Spleen (tissue), 11 donors: ENCODE results near the gene ARMC5. TPM values are rescaled to one million over a fixed set of nuclear protein-coding genes. Genes with fewer than 3 reads are reported as not detected.
"Not testable (repeated sequence)": the region's sequence is repeated elsewhere in the genome, so short reads cannot be mapped to it uniquely, and the experiment has no call there.

Experiments used
- DNase-seq: peaks from one replicate; pipeline ENCODE4 v3.0.0-alpha.2; 2020
- H3K27ac ChIP-seq, 8 donors: fragments of 200-600 bp; sonication (generic) in 7 of 8; 1 replicate in 4 of 8; 2 replicates in 4 of 8; pipeline versions ENCODE4 v1.5.0 to v1.8.0; 2016 to 2021; ENCODE audit warnings: inconsistent platforms in 4 of 8, mild to moderate bottlenecking in 4 of 8, moderate library complexity in 1 of 8
- H3K27me3 ChIP-seq, 7 donors: fragments of 200-600 bp; sonication (generic) in 6 of 7; replicated peaks in 1 of 7; 1 replicate in 4 of 7; 2 replicates in 3 of 7; pipeline versions ENCODE4 v1.5.0 to v1.8.0; 2016 to 2021; ENCODE audit warnings: inconsistent platforms in 3 of 7, mild to moderate bottlenecking in 1 of 7
- H3K36me3 ChIP-seq, 6 donors: fragments of 200-600 bp; sonication (generic) in 5 of 6; 1 replicate in 4 of 6; 2 replicates in 2 of 6; pipeline versions ENCODE4 v1.5.0 to v1.8.0; 2016 to 2021; ENCODE audit warnings: inconsistent platforms in 2 of 6
- H3K4me1 ChIP-seq, 6 donors: fragments of 200-600 bp; sonication (generic) in 5 of 6; 1 replicate in 3 of 6; 2 replicates in 3 of 6; pipeline versions ENCODE4 v1.5.0 to v1.8.0; 2016 to 2021; ENCODE audit warnings: inconsistent platforms in 3 of 6
- H3K4me3 ChIP-seq, 8 donors: fragments of 200-600 bp; sonication (generic) in 7 of 8; 1 replicate in 4 of 8; 2 replicates in 4 of 8; pipeline versions ENCODE4 v1.5.0 to v1.8.0; 2016 to 2021; ENCODE audit warnings: inconsistent platforms in 4 of 8, mild to moderate bottlenecking in 4 of 8, moderate library complexity in 2 of 8
- H3K9me3 ChIP-seq, 8 donors: fragments of 200-600 bp; sonication (generic) in 7 of 8; 1 replicate in 4 of 8; 2 replicates in 4 of 8; pipeline versions ENCODE4 v1.5.0 to v1.8.0; 2016 to 2021; ENCODE audit warnings: inconsistent platforms in 4 of 8
- POLR2A ChIP-seq, 3 donors: fragments of 450-650 bp; IDR thresholded peaks; one replicate each; pipeline ENCODE4 v1.5.1; 2017; ENCODE audit warnings: antibody characterized with exemption in 3 of 3, mild to moderate bottlenecking in 1 of 3
- POLR2AphosphoS5 ChIP-seq, 3 donors: sonication (generic); formaldehyde crosslinking; IDR thresholded peaks; one replicate each; pipeline ENCODE4 v1.5.1; 2017; ENCODE audit warnings: antibody characterized with exemption in 3 of 3
- WGBS, 5 donors: extraction: QIAGEN DNeasy Blood & Tissue Kit in 3 of 5; methylation state at CpG; one replicate each; pipeline versions ENCODE4 v1.1.5 to v1.1.7; 2013 to 2018; 5-methylcytosine and 5-hydroxymethylcytosine counted together
- intact Hi-C: fragments of 100-400 bp; cut with DNase I; formaldehyde crosslinking; loops from one replicate; pipeline ENCODE4 v1.15.0; 2023; ENCODE audit warnings: low total_unique reads
- polyA plus RNA-seq, 3 donors: library from polyadenylated mRNA; stranded (reverse); fragments of 200-250 nt; gene quantifications; one replicate each; pipeline ENCODE4 v1.2.1, GENCODE V29; 2013
- total RNA-seq, 7 donors: library from RNA; depleted of rRNA in 3 of 7; stranded (reverse); fragments of >200 nt in 3 of 7; fragmentation: NEBNext Ultra II Directional in 4 of 7; extraction: Animal tissue kit (Norgen Biotek cat#: 25700) in 4 of 7; gene quantifications; one replicate each; pipeline versions ENCODE4 v1.1.0 to v1.2.1, GENCODE V29; 2016 to 2021
- TF ChIP-seq, protein P1 (sequence below), 11 experiments: fragments of 200-600 bp in 7 of 11; fragments of 450-650 bp in 4 of 11; sonication (generic) in 4 of 11; IDR thresholded peaks in 8 of 11; conservative IDR thresholded peaks in 3 of 11; 1 replicate in 7 of 11; 2 replicates in 4 of 11; pipeline versions ENCODE4 v1.4.0 to v1.8.0; 2016 to 2021; ENCODE audit warnings: antibody characterized with exemption in 11 of 11, inconsistent platforms in 4 of 11, mild to moderate bottlenecking in 1 of 11
- donor health status: healthy with polysubstance abuse.
- donor health status: DM: no; HTN: no; CAD: no; lungs with moderate emphysema.
- donor health status: DM: no; HTN: no; CAD: no.
- donor health status: Bipolar disorder and iron deficiency.
- donor health status: healthy.
- donor health status: DM: no; HTN: no; CAD: no.
- donor health status: DM: yes; HTN: yes; CAD: no.

The ARMC5 gene
- total and polyA plus RNA-seq, 10 donors: 8.8 to 23.5 (median 11.8) TPM

DNA sequence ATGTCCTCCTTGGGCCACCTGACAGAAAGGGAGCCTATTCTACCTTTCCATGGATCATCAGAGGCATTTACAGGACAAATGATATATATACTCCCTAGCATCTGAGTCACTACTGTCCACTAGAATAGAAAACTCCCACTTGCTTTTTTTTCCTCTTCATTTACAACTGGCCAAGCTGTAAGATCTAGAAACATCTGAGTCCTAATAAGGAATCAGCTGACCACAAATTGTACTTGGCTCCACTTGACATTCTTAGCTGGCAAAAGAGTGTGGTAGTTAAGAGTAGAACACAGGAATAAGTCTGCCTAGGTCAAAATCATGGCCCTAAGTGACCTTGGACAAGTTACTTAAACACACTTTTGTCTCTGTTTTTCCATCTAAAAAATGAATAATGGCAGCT lies 43.7 kb downstream of the ARMC5 start:
- H3K9me3 ChIP-seq: no peaks in the 10 kb centered on the region
- TF ChIP-seq, protein P1, sequence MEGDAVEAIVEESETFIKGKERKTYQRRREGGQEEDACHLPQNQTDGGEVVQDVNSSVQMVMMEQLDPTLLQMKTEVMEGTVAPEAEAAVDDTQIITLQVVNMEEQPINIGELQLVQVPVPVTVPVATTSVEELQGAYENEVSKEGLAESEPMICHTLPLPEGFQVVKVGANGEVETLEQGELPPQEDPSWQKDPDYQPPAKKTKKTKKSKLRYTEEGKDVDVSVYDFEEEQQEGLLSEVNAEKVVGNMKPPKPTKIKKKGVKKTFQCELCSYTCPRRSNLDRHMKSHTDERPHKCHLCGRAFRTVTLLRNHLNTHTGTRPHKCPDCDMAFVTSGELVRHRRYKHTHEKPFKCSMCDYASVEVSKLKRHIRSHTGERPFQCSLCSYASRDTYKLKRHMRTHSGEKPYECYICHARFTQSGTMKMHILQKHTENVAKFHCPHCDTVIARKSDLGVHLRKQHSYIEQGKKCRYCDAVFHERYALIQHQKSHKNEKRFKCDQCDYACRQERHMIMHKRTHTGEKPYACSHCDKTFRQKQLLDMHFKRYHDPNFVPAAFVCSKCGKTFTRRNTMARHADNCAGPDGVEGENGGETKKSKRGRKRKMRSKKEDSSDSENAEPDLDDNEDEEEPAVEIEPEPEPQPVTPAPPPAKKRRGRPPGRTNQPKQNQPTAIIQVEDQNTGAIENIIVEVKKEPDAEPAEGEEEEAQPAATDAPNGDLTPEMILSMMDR (IDR thresholded peaks at IDR 0.05 in 8 of 11, conservative IDR thresholded peaks at IDR 0.05 in 3 of 11): no peak
- TF ChIP-seq POLR2AphosphoS5 (IDR thresholded peaks at IDR 0.05) (no peak), POLR2A (IDR thresholded peaks at IDR 0.05) (no peak)
- no peak for DNase-seq
- no peak overlapping the region for H3K27ac ChIP-seq
- peaks cover 0 to 43% (median 20%) of the 10 kb centered on the region in 6 donors for H3K36me3 ChIP-seq
- H3K4me3 ChIP-seq: no peak overlapping the region
- H3K27me3 ChIP-seq: no peaks in the 10 kb centered on the region
- peaks cover 22 to 54% (median 44%) of the 10 kb centered on the region in 6 donors for H3K4me1 ChIP-seq
- intact Hi-C loops: no loop called here

DNA sequence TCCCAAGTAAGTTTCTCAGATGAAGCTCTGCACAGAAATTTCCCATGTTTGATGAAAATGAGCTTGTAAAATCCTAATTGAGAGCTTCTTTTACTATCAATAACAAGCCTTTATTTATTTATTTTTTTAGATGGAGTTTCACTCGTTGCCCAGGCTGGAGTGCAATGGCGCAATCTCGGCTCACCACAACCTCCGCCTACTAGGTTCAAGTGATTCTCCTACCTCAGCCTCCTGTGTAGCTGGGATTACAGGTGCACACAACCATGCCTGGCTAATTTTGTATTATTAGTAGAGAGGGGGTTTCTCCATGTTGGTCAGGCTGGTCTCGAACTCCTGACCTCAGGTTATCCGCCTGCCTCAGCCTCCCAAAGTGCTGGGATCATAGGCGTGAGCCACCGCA lies 44.3 kb downstream of the ARMC5 start:
- H3K36me3 ChIP-seq: peaks cover 0 to 38% (median 14%) of the 10 kb centered on the region in 6 donors
- H3K27ac ChIP-seq, intact Hi-C loops, H3K4me3 ChIP-seq, DNase-seq, H3K27me3 ChIP-seq, H3K9me3 ChIP-seq: not testable (repeated sequence)
- H3K4me1 ChIP-seq: peaks cover 22 to 56% (median 44%) of the 10 kb centered on the region in 6 donors
- WGBS, 5 donors: 83 to 93% (median 88%) methylated on average over 8 of the region's 8 CpGs

DNA sequence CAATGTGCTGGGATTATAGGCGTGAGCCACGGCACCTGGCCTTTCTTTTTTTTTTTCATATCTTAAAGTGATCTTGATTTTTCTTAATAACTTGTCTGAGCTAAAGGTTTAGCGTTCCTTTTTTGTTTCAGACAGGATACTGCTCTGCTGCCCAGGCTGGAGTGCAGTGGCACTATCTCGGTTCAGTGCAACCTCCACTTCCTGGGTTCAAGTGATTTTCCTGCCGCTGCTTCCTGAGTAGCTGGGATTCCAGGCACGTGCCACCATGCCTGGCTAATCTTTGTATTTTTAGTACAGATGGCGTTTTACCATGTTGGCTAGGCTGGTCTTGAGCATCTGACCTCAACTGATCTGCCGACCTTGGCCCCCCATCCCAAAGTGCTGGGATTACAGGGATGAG lies 44.9 kb downstream of the ARMC5 start:
- Histone ChIP-seq H3K27ac (peak overlapping the region in 4 of 8 donors; percentile 1 to 23 (median 13)), H3K4me1 (peaks cover 22 to 62% (median 50%) of the 10 kb centered on the region in 6 donors), H3K36me3 (peaks cover 0 to 32% (median 8%) of the 10 kb centered on the region in 6 donors), H3K4me3 (no peak overlapping the region), H3K27me3 (no peaks in the 10 kb centered on the region), H3K9me3 (no peaks in the 10 kb centered on the region)
- TF ChIP-seq POLR2A (IDR thresholded peaks at IDR 0.05): no peak
- peak in 2 of 3 donors; percentile 74 to 81 for TF ChIP-seq POLR2AphosphoS5 (IDR thresholded peaks at IDR 0.05)
- WGBS, 5 donors: 32 to 46% (median 42%) methylated on average over 8 of the region's 8 CpGs
- DNase-seq: no peak
- intact Hi-C loops: no loop called here

DNA sequence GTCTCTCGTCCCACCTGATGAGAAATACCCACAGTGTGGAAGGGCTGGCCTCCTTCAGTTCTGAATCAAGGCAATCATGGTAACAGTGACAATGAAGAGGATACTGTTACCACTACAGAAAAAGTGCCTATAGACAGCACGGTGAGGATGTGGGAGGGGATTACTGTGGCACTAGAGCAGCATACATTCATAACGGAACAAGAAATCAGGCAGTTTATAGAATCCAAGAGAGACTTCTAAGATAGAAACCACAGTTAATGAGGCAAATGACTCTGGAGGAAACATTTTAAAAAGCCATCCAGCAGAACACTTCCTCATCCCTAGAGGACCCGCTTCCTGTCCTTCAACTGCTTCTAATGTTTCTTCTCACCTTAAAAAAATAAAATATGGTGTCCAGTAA lies 46.2 kb downstream of the ARMC5 start:
- no peak for TF ChIP-seq POLR2A (IDR thresholded peaks at IDR 0.05)
- TF ChIP-seq POLR2AphosphoS5 (IDR thresholded peaks at IDR 0.05): no peak
- TF ChIP-seq, protein P1 (IDR thresholded peaks at IDR 0.05 in 8 of 11, conservative IDR thresholded peaks at IDR 0.05 in 3 of 11): no peak
- Histone ChIP-seq H3K27ac (no peak overlapping the region), H3K27me3 (no peaks in the 10 kb centered on the region), H3K9me3 (no peaks in the 10 kb centered on the region), H3K4me1 (peaks cover 22 to 75% (median 57%) of the 10 kb centered on the region in 6 donors), H3K36me3 (peaks cover 0 to 18% (median under 1%) of the 10 kb centered on the region in 6 donors), H3K4me3 (no peak overlapping the region)
- no peak for DNase-seq
- WGBS, 5 donors: 22 to 40% (median 29%) methylated on average over 4 of the region's 4 CpGs
- intact Hi-C loops: no loop called here

DNA sequence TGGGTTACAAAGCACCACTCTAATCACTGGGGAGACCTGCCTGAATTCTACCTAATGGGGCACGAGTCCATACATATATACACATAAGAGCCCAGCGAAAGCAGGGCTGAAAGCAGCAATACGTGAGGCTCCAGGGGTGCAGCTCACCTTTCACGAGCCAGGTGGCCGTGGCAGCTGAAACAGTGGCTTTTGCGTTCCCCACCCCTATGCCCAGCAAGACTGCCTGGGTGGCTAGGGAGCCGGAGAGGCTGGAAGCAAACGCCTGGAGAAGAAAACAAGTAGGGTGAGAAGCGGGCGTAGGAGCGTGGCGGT lies 48.3 kb downstream of the ARMC5 start:
- Histone ChIP-seq H3K4me1 (peaks cover 22 to 74% (median 57%) of the 10 kb centered on the region in 6 donors), H3K36me3 (peaks cover 0 to 16% (median 0%) of the 10 kb centered on the region in 6 donors), H3K9me3 (no peaks in the 10 kb centered on the region), H3K27ac (peak overlapping the region; percentile 91 to 96 (median 93)), H3K27me3 (no peaks in the 10 kb centered on the region), H3K4me3 (peak overlapping the region; percentile 86 to 98 (median 94))
- intact Hi-C loops: no loop called here
- WGBS, 5 donors: 2 to 11% (median 6%) methylated on average over 5 to 12 of the region's 12 CpGs
- TF ChIP-seq POLR2AphosphoS5 (IDR thresholded peaks at IDR 0.05) (no peak), POLR2A (IDR thresholded peaks at IDR 0.05) (no peak)
- TF ChIP-seq, protein P1 (IDR thresholded peaks at IDR 0.05 in 8 of 11, conservative IDR thresholded peaks at IDR 0.05 in 3 of 11): no peak
- no peak for DNase-seq
